Endothelial cell (in vitro differentiated cells): Measurements from ENCODE around the gene ACTA1. TPM values are rescaled to one million over a fixed set of nuclear protein-coding genes. Genes with fewer than 3 reads are reported as not detected.

Experiments used
- DNase-seq: peaks from one replicate; pipeline ENCODE4 v3.0.0; 2021; ENCODE audit warnings: low spot score
- H3K27ac Mint-ChIP-seq: one replicate; pipeline ENCODE4 v1.8.0; 2021; ENCODE audit warnings: mixed read lengths, inconsistent platforms; ENCODE audit not compliant: unreplicated experiment
- H3K27me3 Mint-ChIP-seq: one replicate; pipeline ENCODE4 v1.8.0; 2021; ENCODE audit warnings: mild to moderate bottlenecking, moderate library complexity, mixed read lengths, inconsistent platforms; ENCODE audit not compliant: unreplicated experiment
- H3K36me3 Mint-ChIP-seq: one replicate; pipeline ENCODE4 v1.8.0; 2021; ENCODE audit warnings: mild to moderate bottlenecking, low read depth, mixed read lengths, inconsistent platforms; ENCODE audit not compliant: unreplicated experiment
- H3K4me1 Mint-ChIP-seq: one replicate; pipeline ENCODE4 v1.8.0; 2021; ENCODE audit warnings: mild to moderate bottlenecking, mixed read lengths, inconsistent platforms; ENCODE audit not compliant: unreplicated experiment
- H3K4me3 Mint-ChIP-seq: one replicate; pipeline ENCODE4 v1.8.0; 2021; ENCODE audit warnings: mild to moderate bottlenecking, mixed read lengths, inconsistent platforms; ENCODE audit not compliant: unreplicated experiment
- H3K9me3 Mint-ChIP-seq: one replicate; pipeline ENCODE4 v1.8.0; 2021; ENCODE audit warnings: mixed read lengths, inconsistent platforms; ENCODE audit not compliant: unreplicated experiment
- CTCF ChIP-seq: fragments of 200-600 bp; sonication (generic); IDR thresholded peaks from one replicate; pipeline ENCODE4 v1.5.0; 2021; ENCODE audit warnings: antibody characterized with exemption; ENCODE audit not compliant: unreplicated experiment
- total RNA-seq: library from RNA; stranded (reverse); fragmentation: NEBNext Ultra II Directional; extraction: Animal tissue kit (Norgen Biotek cat#: 25700); gene quantifications from one replicate; pipeline ENCODE4 v1.2.1, GENCODE V29; 2021; ENCODE audit not compliant: unreplicated experiment

Gene ACTA1
- total RNA-seq, 1 donor from 2014 or later, result 1.5 TPM

GRCh38 chr1:229409616-229410369, 24.1 kb downstream of the ACTA1 start:
- no peak for DNase-seq

GRCh38 chr1:229408458-229409037, 25.3 kb downstream of the ACTA1 start:
- no peak overlapping the region for H3K27ac Mint-ChIP-seq
- peaks cover 37% of the 10 kb centered on the region for H3K27me3 Mint-ChIP-seq
- TF ChIP-seq CTCF, result no peak
- no peaks in the 10 kb centered on the region for H3K36me3 Mint-ChIP-seq
- H3K4me3 Mint-ChIP-seq, result no peak overlapping the region
- peaks cover 6% of the 10 kb centered on the region for H3K4me1 Mint-ChIP-seq
- no peaks in the 10 kb centered on the region for H3K9me3 Mint-ChIP-seq
- DNase-seq, result no peak

More at GRCh38 chr1:229409616-229410369, 24.1 kb downstream of the ACTA1 start:
- H3K36me3 Mint-ChIP-seq, result no peaks in the 10 kb centered on the region
- peaks cover 6% of the 10 kb centered on the region for H3K4me1 Mint-ChIP-seq
- H3K27ac Mint-ChIP-seq, result no peak overlapping the region
- H3K27me3 Mint-ChIP-seq, result peaks cover 37% of the 10 kb centered on the region
- no peak for TF ChIP-seq CTCF
- H3K4me3 Mint-ChIP-seq, result no peak overlapping the region
- no peaks in the 10 kb centered on the region for H3K9me3 Mint-ChIP-seq

DNA sequence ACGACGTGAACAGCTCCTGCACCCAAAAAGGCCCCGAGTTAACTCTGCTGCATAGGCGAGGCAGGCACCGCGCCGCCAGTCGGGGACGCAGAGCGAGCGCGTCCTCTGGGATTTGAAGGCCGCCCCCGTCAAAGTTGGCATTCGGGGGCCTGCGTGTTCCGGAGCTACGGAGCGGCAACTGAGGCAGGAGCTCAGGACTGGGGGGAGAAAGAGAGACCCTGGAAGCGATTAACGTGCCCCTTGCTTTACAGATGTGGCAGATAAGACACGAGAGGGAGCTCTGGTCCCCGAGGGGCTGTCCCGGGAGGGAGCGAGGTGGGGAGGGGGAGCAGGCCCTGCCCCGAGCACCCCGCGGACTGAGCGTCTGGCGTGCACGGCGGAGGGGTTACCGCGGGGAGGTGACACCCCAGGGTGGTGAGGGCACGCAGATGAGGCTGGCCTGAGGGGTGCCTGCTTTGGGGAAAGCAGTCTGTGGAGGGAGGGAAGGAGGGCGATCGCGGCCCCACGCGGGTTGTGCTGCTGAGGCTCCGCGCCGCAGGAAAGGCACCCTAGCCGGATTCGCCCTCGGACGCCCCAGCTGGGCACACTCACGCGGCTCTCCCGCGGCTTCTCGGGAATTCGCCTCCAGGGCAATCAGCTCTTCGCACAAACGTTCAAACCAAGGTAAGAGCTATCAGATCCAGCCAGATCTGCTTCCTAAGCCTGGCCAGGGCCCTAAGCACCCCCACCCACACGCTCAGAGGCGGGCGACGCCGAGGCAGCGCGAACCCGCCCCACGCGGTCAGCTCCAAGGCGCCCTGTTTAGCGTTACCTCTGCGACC, 26.5 kb downstream of the ACTA1 start:
- no peak for TF ChIP-seq CTCF
- Mint-ChIP-seq H3K4me1 (peaks cover 6% of the 10 kb centered on the region), H3K9me3 (no peaks in the 10 kb centered on the region), H3K27me3 (peaks cover 32% of the 10 kb centered on the region), H3K4me3 (peak overlapping the region; percentile 75), H3K27ac (no peak overlapping the region), H3K36me3 (no peaks in the 10 kb centered on the region)
- no peak for DNase-seq

GRCh38 chr1:229406798-229407197, 27.1 kb downstream of the ACTA1 start:
- no peak for TF ChIP-seq CTCF
- Mint-ChIP-seq H3K4me1 (peaks cover 6% of the 10 kb centered on the region), H3K9me3 (no peaks in the 10 kb centered on the region), H3K4me3 (peak overlapping the region; percentile 75), H3K27me3 (peaks cover 27% of the 10 kb centered on the region), H3K27ac (no peak overlapping the region), H3K36me3 (no peaks in the 10 kb centered on the region)
- peak; percentile 25 for DNase-seq

GRCh38 chr1:229403573-229403972, 30.3 kb downstream of the ACTA1 start:
- Mint-ChIP-seq H3K27me3 (peaks cover 14% of the 10 kb centered on the region), H3K4me1 (peaks cover 3% of the 10 kb centered on the region)
- peak; percentile 26 for TF ChIP-seq CTCF

More at GRCh38 chr1:229403573-229403972, 30.3 kb downstream of the ACTA1 start:
- Mint-ChIP-seq H3K27ac (no peak overlapping the region), H3K36me3 (no peaks in the 10 kb centered on the region), H3K9me3 (no peaks in the 10 kb centered on the region), H3K4me3 (no peak overlapping the region)
- DNase-seq, result no peak
